Mammary epithelial cell (primary cell): ENCODE measurements around the gene CYFIP1.

Source experiments
- EZH2 ChIP-seq: IDR thresholded peaks from 2 replicates; pipeline ENCODE4 v1.6.1; 2012; ENCODE audit warnings: low read length, inconsistent platforms, borderline replicate concordance
- TF ChIP-seq, protein P1 (sequence below), 2 donors: IDR thresholded peaks in 1 of 2; conservative IDR thresholded peaks in 1 of 2; 2 replicates each; pipeline ENCODE4 v1.5.1; 2011 to 2012; ENCODE audit warnings: inconsistent platforms in 2 of 2, low read length in 2 of 2, mild to moderate bottlenecking in 2 of 2, control low read depth in 1 of 2, low read depth in 1 of 2; ENCODE audit not compliant: insufficient read depth in 1 of 2; ENCODE audit errors: extremely low read depth in 1 of 2

DNA sequence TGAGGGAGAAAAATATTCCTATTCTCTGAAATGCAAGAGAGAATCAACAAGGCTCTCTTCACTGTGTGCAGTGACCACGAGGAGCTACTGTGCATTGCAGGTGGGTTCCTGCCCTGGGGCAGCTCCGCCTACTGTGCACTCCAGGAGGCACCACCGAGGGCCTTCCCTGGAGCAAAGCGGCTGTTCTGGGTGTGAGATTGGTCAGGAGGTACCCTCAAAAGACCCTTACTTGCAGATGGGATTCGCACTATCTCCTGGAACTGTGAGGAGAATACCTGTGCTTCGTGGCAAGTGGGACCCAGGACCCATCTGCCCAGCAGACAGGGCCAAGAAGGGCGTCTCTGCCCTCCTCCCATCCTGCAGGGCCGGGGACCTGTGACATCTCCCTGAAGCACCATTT is 68.9 kb downstream of the CYFIP1 start:
- TF ChIP-seq, protein P1, sequence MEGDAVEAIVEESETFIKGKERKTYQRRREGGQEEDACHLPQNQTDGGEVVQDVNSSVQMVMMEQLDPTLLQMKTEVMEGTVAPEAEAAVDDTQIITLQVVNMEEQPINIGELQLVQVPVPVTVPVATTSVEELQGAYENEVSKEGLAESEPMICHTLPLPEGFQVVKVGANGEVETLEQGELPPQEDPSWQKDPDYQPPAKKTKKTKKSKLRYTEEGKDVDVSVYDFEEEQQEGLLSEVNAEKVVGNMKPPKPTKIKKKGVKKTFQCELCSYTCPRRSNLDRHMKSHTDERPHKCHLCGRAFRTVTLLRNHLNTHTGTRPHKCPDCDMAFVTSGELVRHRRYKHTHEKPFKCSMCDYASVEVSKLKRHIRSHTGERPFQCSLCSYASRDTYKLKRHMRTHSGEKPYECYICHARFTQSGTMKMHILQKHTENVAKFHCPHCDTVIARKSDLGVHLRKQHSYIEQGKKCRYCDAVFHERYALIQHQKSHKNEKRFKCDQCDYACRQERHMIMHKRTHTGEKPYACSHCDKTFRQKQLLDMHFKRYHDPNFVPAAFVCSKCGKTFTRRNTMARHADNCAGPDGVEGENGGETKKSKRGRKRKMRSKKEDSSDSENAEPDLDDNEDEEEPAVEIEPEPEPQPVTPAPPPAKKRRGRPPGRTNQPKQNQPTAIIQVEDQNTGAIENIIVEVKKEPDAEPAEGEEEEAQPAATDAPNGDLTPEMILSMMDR (conservative IDR thresholded peaks at IDR 0.05 in 1 of 2, IDR thresholded peaks at IDR 0.05 in 1 of 2; ENCODE audit: extremely low read depth in 1 of 2, insufficient read depth in 1 of 2, low read depth in 1 of 2, low read length in 2 of 2): no peak
- TF ChIP-seq EZH2: no peak
